ENCODE results near the gene ST6GALNAC6. TPM values are rescaled to one million over a fixed set of nuclear protein-coding genes. Genes with fewer than 3 reads are reported as not detected.

Gene ST6GALNAC6
- polyA plus RNA-seq, 1 donor from 2014 or later: 44.2 TPM

- Histone ChIP-seq H3K9me3 (ENCODE audit: low read length) (no peaks in the 10 kb centered on the region), H3F3A (ENCODE audit: insufficient read depth, low read length, poor library complexity, severe bottlenecking) (no peaks in the 10 kb centered on the region), H3K27me3 (ENCODE audit: insufficient read depth, low read depth, low read length) (no peaks in the 10 kb centered on the region), H3K79me2 (replicated peaks; ENCODE audit: insufficient read depth, low read length) (no peaks in the 10 kb centered on the region), H3K36me3 (ENCODE audit: insufficient read depth, low read length) (no peaks in the 10 kb centered on the region), H3K9me2 (ENCODE audit: insufficient read depth, low read length) (no peaks in the 10 kb centered on the region), H3K9ac (ENCODE audit: low read length) (no peak overlapping the region), H3K27ac (ENCODE audit: low read length) (no peak overlapping the region), H4K20me1 (ENCODE audit: insufficient read depth) (no peaks in the 10 kb centered on the region), H2AFZ (ENCODE audit: low read depth, low read length) (no peak overlapping the region), H3K4me2 (ENCODE audit: low read length) (no peak overlapping the region), H3K4me3 (ENCODE audit: low read length) (no peak overlapping the region)
- TF ChIP-seq EZH2 (IDR thresholded peaks at IDR 0.05; ENCODE audit: borderline replicate concordance, insufficient read depth, low read length, poor library complexity, severe bottlenecking) (no peak), REST (IDR thresholded peaks at IDR 0.05; ENCODE audit: borderline replicate concordance) (no peak), MXI1 (conservative IDR thresholded peaks at IDR 0.05; ENCODE audit: poor library complexity, severe bottlenecking) (no peak), SMC3 (conservative IDR thresholded peaks at IDR 0.05; ENCODE audit: poor library complexity) (peak; percentile 70), CTCF (IDR thresholded peaks at IDR 0.05; ENCODE audit: poor library complexity, severe bottlenecking) (peak; percentile 74), EP300 (conservative IDR thresholded peaks at IDR 0.05; ENCODE audit: poor library complexity, severe bottlenecking) (no peak), POLR2AphosphoS5 (IDR thresholded peaks at IDR 0.05) (no peak), TAF1 (IDR thresholded peaks at IDR 0.05; ENCODE audit: low read depth) (no peak), RAD21 (conservative IDR thresholded peaks at IDR 0.05) (peak; percentile 67)
Measured at GRCh38 chr9:127943731-127944144, 44.3 kb upstream of the ST6GALNAC6 start.

- H3K27ac ChIP-seq (ENCODE audit: low read length): no peak overlapping the region
Measured at GRCh38 chr9:127943011-127943662, 43.7 kb upstream of the ST6GALNAC6 start.

More at GRCh38 chr9:127943011-127943662, 43.7 kb upstream of the ST6GALNAC6 start:
- no peaks in the 10 kb centered on the region for H3K79me2 ChIP-seq (replicated peaks; ENCODE audit: insufficient read depth, low read length)
- H3K27me3 ChIP-seq (ENCODE audit: insufficient read depth, low read depth, low read length): no peaks in the 10 kb centered on the region
- H3K9me3 ChIP-seq (ENCODE audit: low read length): no peaks in the 10 kb centered on the region
- no peaks in the 10 kb centered on the region for H3K36me3 ChIP-seq (ENCODE audit: insufficient read depth, low read length)
- TF ChIP-seq REST (IDR thresholded peaks at IDR 0.05; ENCODE audit: borderline replicate concordance): no peak
- peak; percentile 20 for TF ChIP-seq CTCF (IDR thresholded peaks at IDR 0.05; ENCODE audit: poor library complexity, severe bottlenecking)
- no peak overlapping the region for H3K4me3 ChIP-seq (ENCODE audit: low read length)
- H2AFZ ChIP-seq (ENCODE audit: low read depth, low read length): no peak overlapping the region
- H3K4me2 ChIP-seq (ENCODE audit: low read length): no peak overlapping the region
- no peak overlapping the region for H3K9ac ChIP-seq (ENCODE audit: low read length)
- H3F3A ChIP-seq (ENCODE audit: insufficient read depth, low read length, poor library complexity, severe bottlenecking): no peaks in the 10 kb centered on the region
- H4K20me1 ChIP-seq (ENCODE audit: insufficient read depth): no peaks in the 10 kb centered on the region
- H3K9me2 ChIP-seq (ENCODE audit: insufficient read depth, low read length): no peaks in the 10 kb centered on the region

All from neural cell (in vitro differentiated cells).